Uterus (tissue), 2 donors: ENCODE data around the gene ELOB.

Experiments used
- CTCF ChIP-seq, 4 experiments: fragments of 200-600 bp in 2 of 4; fragments of 450-650 bp in 2 of 4; sonication (generic) in 2 of 4; IDR thresholded peaks; one replicate each; pipeline ENCODE4 v1.5.1; 2016 to 2019; ENCODE audit warnings: antibody characterized with exemption in 4 of 4, mild to moderate bottlenecking in 2 of 4, moderate library complexity in 1 of 4
- POLR2A ChIP-seq, 2 donors: fragments of 450-650 bp; IDR thresholded peaks; one replicate each; pipeline ENCODE4 v1.6.1; 2016; ENCODE audit warnings: antibody characterized with exemption in 2 of 2, mild to moderate bottlenecking in 1 of 2, moderate library complexity in 1 of 2

- TF ChIP-seq POLR2A (IDR thresholded peaks at IDR 0.05) (no peak), CTCF (IDR thresholded peaks at IDR 0.05) (no peak)
These were observed 27.6 kb downstream of the ELOB start for GRCh38 chr16:2749476-2749875.
